ENCODE results near the gene NEUROD4.

GRCh38 chr12:55067701-55068100 lies 47.9 kb downstream of the NEUROD4 start:
- no peak for TF ChIP-seq CTCF (IDR thresholded peaks at IDR 0.05)
- no peak for TF ChIP-seq ZFX (IDR thresholded peaks at IDR 0.05; ENCODE audit: borderline replicate concordance)
